MV-4-11 (cell line): ENCODE data around the gene PSIP1.
A peak's percentile ranks its signal among the peaks of the same experiment; 100 is the strongest.

Experiments used
- DNase-seq: peaks from one replicate; lab custom pipeline; 2025; lab: John Stamatoyannopoulos, UW

Gene PSIP1

DNA sequence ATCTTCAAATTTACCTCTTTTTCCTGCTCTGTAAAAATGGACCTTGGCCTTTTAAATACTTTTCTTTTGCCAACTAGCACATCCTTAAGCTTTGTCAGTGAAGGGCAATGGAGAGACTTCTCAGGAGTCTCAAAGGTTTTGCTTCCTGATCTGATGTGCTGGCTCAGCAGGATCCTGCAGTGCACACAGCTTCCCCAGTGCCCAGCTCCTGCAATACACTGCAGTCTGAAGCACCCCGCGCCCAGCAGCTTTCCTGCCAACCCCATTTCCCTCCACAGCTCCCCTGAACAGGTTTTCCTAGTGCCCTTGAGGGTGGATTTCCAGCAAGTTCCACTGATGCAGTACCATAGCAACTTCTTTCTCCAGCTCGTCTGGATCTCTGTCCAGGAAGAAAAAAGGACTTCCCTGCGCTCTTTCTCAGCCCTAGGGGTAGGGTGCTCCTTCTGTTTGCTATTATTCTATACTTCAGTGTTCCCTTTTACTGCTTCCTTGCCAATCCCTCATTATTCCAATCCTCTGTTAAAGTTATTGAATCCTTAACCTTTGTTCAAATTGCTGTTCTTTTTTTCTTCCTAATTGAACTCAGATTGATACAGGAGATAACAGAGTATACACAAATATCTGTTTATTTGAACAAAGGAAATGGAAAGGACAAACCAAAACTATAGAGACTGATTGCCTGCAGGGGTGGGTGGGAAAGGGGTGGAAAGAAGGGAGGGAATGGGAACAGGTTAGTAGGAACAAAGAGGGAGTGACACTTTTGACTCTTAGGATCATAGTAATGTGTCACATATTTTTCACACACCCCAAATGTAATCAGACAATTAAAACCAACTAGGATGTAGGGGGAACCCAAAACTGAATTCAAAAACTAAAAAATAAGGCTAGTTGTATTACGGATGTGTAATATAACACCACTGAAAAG lies 79.6 kb downstream of the PSIP1 start:
- DNase-seq, result peak; percentile 12

DNA sequence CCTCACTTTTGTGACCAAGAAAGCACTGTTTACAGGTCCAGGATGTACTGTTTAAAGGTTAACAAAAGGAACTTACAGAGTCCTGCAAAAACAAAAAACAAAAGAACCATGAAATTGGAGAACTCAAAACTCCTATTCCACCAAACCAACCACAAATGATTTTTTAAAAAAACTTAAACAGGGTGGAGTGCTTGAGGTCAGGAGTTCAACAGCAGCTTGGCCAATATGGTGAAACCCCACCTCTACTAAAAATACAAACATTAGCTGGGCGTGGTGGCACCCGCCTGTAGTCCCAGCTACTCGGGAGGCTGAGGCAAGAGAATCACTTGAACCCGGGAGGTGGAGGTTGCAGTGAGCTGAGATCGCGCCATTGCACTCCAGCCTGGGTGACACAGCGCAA lies 83.1 kb downstream of the PSIP1 start:
- DNase-seq, result peak; percentile 70

DNA sequence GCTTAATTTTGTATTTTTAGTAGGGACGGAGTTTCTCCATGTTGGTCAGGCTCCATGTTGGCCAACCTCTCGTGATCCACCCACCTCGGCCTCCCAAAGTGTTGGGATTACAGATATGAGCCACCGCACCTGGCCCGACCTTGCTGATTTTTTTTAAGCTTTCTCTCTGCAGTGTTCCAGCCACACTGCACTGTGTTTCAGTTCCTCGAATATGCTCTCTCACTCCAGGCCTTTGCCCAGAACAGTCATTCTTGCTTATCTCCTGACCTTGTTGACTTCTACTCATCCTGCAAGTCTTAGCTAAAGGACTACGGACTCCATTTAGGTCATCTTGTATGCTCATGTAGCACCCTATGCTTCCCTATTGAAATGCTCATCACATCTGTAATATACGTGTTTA lies 84.8 kb downstream of the PSIP1 start:
- peak; percentile 72 for DNase-seq

- peak; percentile 23 for DNase-seq
These were observed 87.4 kb downstream of the PSIP1 start for GRCh38 chr9:15423231-15423985.

- DNase-seq, result peak; percentile 95
These were observed 88.2 kb downstream of the PSIP1 start, which contains the start of gene SNAPC3 for GRCh38 chr9:15422372-15423230. Gene SNAPC3, plus strand, starts transcription at chr9:15422876. Its CDS starts 4 bp downstream, at chr9:15422880.

- DNase-seq, result no peak
These were observed 88.8 kb downstream of the PSIP1 start for GRCh38 chr9:15421990-15422371.

DNA sequence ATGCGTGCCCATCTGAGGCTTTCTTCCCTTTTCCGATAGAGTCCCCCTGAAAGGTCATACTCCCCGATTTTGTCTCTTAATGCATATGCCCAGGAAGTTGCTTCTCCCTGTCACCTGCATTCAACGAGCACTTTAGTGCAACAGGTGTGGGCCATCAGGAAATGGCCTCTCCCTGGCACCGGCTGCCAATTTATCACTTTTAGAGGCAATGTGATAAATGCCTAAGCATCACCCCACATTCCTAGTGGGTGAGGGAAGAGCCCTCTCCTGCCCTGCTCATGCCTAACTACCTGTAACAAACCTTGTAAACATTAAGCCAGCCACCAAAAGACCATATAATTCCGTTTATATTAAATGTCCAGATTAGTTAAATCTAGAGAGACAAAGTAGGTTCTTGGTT lies 89.2 kb downstream of the PSIP1 start:
- no peak for DNase-seq

DNA sequence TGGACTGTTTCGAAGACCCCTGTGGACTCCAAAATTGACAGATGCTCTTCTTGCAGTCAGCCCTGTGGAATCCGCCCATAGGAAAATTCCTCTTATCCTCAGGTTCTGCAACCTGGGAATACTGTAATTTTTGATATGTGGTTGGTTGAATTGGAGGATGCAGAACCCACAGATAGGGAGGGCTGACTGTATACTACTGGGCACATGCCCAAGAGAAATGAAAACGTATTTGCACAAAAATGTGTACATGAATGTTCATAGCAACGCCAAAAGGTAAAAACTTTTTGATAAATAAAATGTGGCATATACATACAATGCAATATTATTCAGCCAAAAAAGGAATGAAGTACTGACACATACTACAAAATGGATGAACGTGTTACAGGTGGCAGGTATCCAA lies 90.0 kb downstream of the PSIP1 start:
- no peak for DNase-seq

GRCh38 chr9:15417626-15418025 lies 93.1 kb downstream of the PSIP1 start:
- DNase-seq, result no peak

GRCh38 chr9:15416880-15417279 lies 93.9 kb downstream of the PSIP1 start:
- peak; percentile 12 for DNase-seq
